ENCODE data around the gene MCF2L. TPM values are rescaled to one million over a fixed set of nuclear protein-coding genes. Genes with fewer than 3 reads are reported as not detected.
A peak's percentile ranks its signal among the peaks of the same experiment; 100 is the strongest.
"Not testable (repeated sequence)": the region's sequence is repeated elsewhere in the genome, so short reads cannot be mapped to it uniquely, and the experiment has no call there.

MCF2L gene
- total and polyA plus RNA-seq, 8 donors = 16.0 to 83.6 (median 23.6) TPM

- no peak overlapping the region for H3K27ac ChIP-seq
- H3K27me3 ChIP-seq = no peaks in the 10 kb centered on the region
- H3K4me1 ChIP-seq = no peaks in the 10 kb centered on the region
- 79 to 86% methylated on average over 16 of the region's 16 CpGs for WGBS, 2 donors
- no peaks in the 10 kb centered on the region for H3K36me3 ChIP-seq
- peak in 1 of 4 donors; percentile 18 for ATAC-seq
- no peaks in the 10 kb centered on the region for H3K9me3 ChIP-seq
- H3K4me3 ChIP-seq = no peak overlapping the region
- TF ChIP-seq CTCF (IDR thresholded peaks at IDR 0.05) = no peak
- intact Hi-C loops (cut with DNase I) = loop anchor here in 2 of 3 donors (5.0 kb wide), 1 partner anchor 86 kb away; no protein-coding TSS in a partner anchor
- DNase-seq = peak in 1 of 6 donors; percentile 21
- no peak for FAIRE-seq
Observed at GRCh38 chr13:113028336-113029060, 59.5 kb downstream of the MCF2L start.

- DNase-seq = peak in 1 of 6 donors; percentile 35
- ATAC-seq = peak in 2 of 4 donors; percentile 10 to 11
- intact Hi-C loops (cut with DNase I) = loop anchor here in 2 of 3 donors (5.0 kb wide), 1 partner anchor 87 kb away; no protein-coding TSS in a partner anchor
Observed at GRCh38 chr13:113029061-113029445, 60.0 kb downstream of the MCF2L start.

GRCh38 chr13:113029487-113030258 is 60.7 kb downstream of the MCF2L start:
- Histone ChIP-seq H3K27ac (no peak overlapping the region), H3K9me3 (no peaks in the 10 kb centered on the region), H3K27me3 (no peaks in the 10 kb centered on the region), H3K4me3 (no peak overlapping the region), H3K4me1 (no peaks in the 10 kb centered on the region), H3K36me3 (no peaks in the 10 kb centered on the region)
- peak; percentile 66 to 74 (median 68) for TF ChIP-seq CTCF (IDR thresholded peaks at IDR 0.05)
- intact Hi-C loops (cut with DNase I) = loop anchor here in 2 of 3 donors (5.0 kb wide), 1 partner anchor 87 kb away; no protein-coding TSS in a partner anchor
- FAIRE-seq = no peak
- 38 to 40% methylated on average over 23 of the region's 23 CpGs for whole genome bisulfite sequencing, 2 donors
- ATAC-seq = peak; percentile 40 to 88 (median 74)
- peak in 3 of 6 donors; percentile 44 to 86 (median 66) for DNase-seq

More at GRCh38 chr13:113029061-113029445, 60.0 kb downstream of the MCF2L start:
- Histone ChIP-seq H3K4me3 (no peak overlapping the region), H3K27me3 (no peaks in the 10 kb centered on the region), H3K36me3 (no peaks in the 10 kb centered on the region), H3K4me1 (no peaks in the 10 kb centered on the region), H3K9me3 (no peaks in the 10 kb centered on the region), H3K27ac (no peak overlapping the region)
- no peak for FAIRE-seq
- no peak for TF ChIP-seq CTCF (IDR thresholded peaks at IDR 0.05)
- WGBS, 2 donors = 63 to 75% methylated on average over 10 of the region's 10 CpGs

GRCh38 chr13:113030259-113030640 is 61.2 kb downstream of the MCF2L start:
- H3K4me3 ChIP-seq; H3K27ac ChIP-seq; H3K4me1 ChIP-seq; FAIRE-seq; H3K36me3 ChIP-seq; intact Hi-C loops (cut with DNase I); H3K9me3 ChIP-seq; ATAC-seq; H3K27me3 ChIP-seq: not testable (repeated sequence)
- 78 to 90% methylated on average over 37 to 38 of the region's 38 CpGs for WGBS, 2 donors
- DNase-seq = peak in 2 of 6 donors; percentile 27 to 60

GRCh38 chr13:113031465-113031864 is 62.5 kb downstream of the MCF2L start:
- FAIRE-seq (no peak), ATAC-seq (no peak), DNase-seq (peak in 1 of 6 donors; percentile 20)
- WGBS, 2 donors = 78 to 93% methylated on average over 7 of the region's 7 CpGs
- H3K4me3 ChIP-seq = no peak overlapping the region
- TF ChIP-seq CTCF (IDR thresholded peaks at IDR 0.05) = no peak
- H3K27me3 ChIP-seq = no peaks in the 10 kb centered on the region
- no peak overlapping the region for H3K27ac ChIP-seq
- H3K9me3 ChIP-seq = no peaks in the 10 kb centered on the region
- H3K36me3 ChIP-seq = no peaks in the 10 kb centered on the region
- intact Hi-C loops (cut with DNase I) = no loop called here
- no peaks in the 10 kb centered on the region for H3K4me1 ChIP-seq
